T-helper 1 cell (primary cell): ENCODE measurements around the gene RELL1.

Source experiments
- DNase-seq, 5 donors: peaks; one replicate each; pipeline ENCODE4 v3.0.0-alpha.2; 2012 to 2020

Gene RELL1

GRCh38 chr4:37664696-37665095 is 21.5 kb downstream of the RELL1 start:
- no peak for DNase-seq

GRCh38 chr4:37663552-37663951 is 22.6 kb downstream of the RELL1 start:
- no peak for DNase-seq

- DNase-seq, result no peak
Measured at GRCh38 chr4:37662861-37663390, 23.2 kb downstream of the RELL1 start.

GRCh38 chr4:37662251-37662650 is 23.9 kb downstream of the RELL1 start:
- no peak for DNase-seq

- DNase-seq, result no peak
Measured at GRCh38 chr4:37661772-37662171, 24.4 kb downstream of the RELL1 start.

GRCh38 chr4:37659696-37660095 is 26.5 kb downstream of the RELL1 start:
- peak in 1 of 5 donors; percentile 16 for DNase-seq

- DNase-seq, result no peak
Measured at GRCh38 chr4:37656649-37657048, 29.5 kb downstream of the RELL1 start.

GRCh38 chr4:37653601-37654000 is 32.6 kb downstream of the RELL1 start:
- DNase-seq, result no peak

GRCh38 chr4:37652747-37653527 is 33.2 kb downstream of the RELL1 start:
- no peak for DNase-seq

- DNase-seq, result no peak
Measured at GRCh38 chr4:37651781-37652377, 34.3 kb downstream of the RELL1 start.

GRCh38 chr4:37650481-37650880 is 35.7 kb downstream of the RELL1 start:
- no peak for DNase-seq

- no peak for DNase-seq
Measured at GRCh38 chr4:37649268-37649667, 36.9 kb downstream of the RELL1 start.

GRCh38 chr4:37648084-37648817 is 37.9 kb downstream of the RELL1 start:
- DNase-seq, result no peak

- DNase-seq, result no peak
Measured at GRCh38 chr4:37646247-37646646, 39.9 kb downstream of the RELL1 start.

GRCh38 chr4:37645736-37646135 is 40.4 kb downstream of the RELL1 start:
- no peak for DNase-seq

GRCh38 chr4:37644962-37645361 is 41.2 kb downstream of the RELL1 start:
- no peak for DNase-seq

- DNase-seq, result no peak
Measured at GRCh38 chr4:37641886-37642849, 44.0 kb downstream of the RELL1 start.

GRCh38 chr4:37641352-37641751 is 44.8 kb downstream of the RELL1 start:
- no peak for DNase-seq

GRCh38 chr4:37639551-37640285 is 46.5 kb downstream of the RELL1 start:
- no peak for DNase-seq

- DNase-seq, result no peak
Measured at GRCh38 chr4:37635155-37635554, 51.0 kb downstream of the RELL1 start.

GRCh38 chr4:37634180-37634579 is 52.0 kb downstream of the RELL1 start:
- DNase-seq, result no peak

- DNase-seq, result no peak
Measured at GRCh38 chr4:37632836-37633235, 53.3 kb downstream of the RELL1 start.
